Activated CD4-positive, alpha-beta T cell treated with anti-CD3 and anti-CD28 coated beads for 24 hours (primary cell): Measurements from ENCODE around the gene SEMA5B.

Experiments used
- DNase-seq, 2 donors: peaks; one replicate each; pipeline ENCODE4 v3.0.0-alpha.2; 2020; ENCODE audit warnings: low read depth in 2 of 2

The SEMA5B gene

GRCh38 chr3:122926322-122926721 lies 101.2 kb downstream of the SEMA5B start:
- no peak for DNase-seq

GRCh38 chr3:122925756-122926155 lies 101.8 kb downstream of the SEMA5B start:
- no peak for DNase-seq

- no peak for DNase-seq
Measured at GRCh38 chr3:122924056-122924455, 103.5 kb downstream of the SEMA5B start.

GRCh38 chr3:122923611-122924010 lies 104.0 kb downstream of the SEMA5B start:
- DNase-seq = no peak

GRCh38 chr3:122921791-122922651 lies 105.5 kb downstream of the SEMA5B start:
- DNase-seq = peak in 1 of 2 donors; percentile 23

- no peak for DNase-seq
Measured at GRCh38 chr3:122920986-122921385, 106.6 kb downstream of the SEMA5B start.

- no peak for DNase-seq
Measured at GRCh38 chr3:122919291-122919610, 108.3 kb downstream of the SEMA5B start.

- DNase-seq = no peak
Measured at GRCh38 chr3:122918576-122919290, 108.8 kb downstream of the SEMA5B start.

GRCh38 chr3:122917412-122917811 lies 110.2 kb downstream of the SEMA5B start:
- DNase-seq = no peak

GRCh38 chr3:122916580-122916979 lies 111.0 kb downstream of the SEMA5B start:
- DNase-seq = no peak

GRCh38 chr3:122916084-122916483 lies 111.5 kb downstream of the SEMA5B start:
- DNase-seq = no peak

GRCh38 chr3:122915300-122916055 lies 112.1 kb downstream of the SEMA5B start:
- no peak for DNase-seq

GRCh38 chr3:122913539-122914100 lies 113.9 kb downstream of the SEMA5B start:
- DNase-seq = no peak

GRCh38 chr3:122912772-122913538 lies 114.6 kb downstream of the SEMA5B start:
- DNase-seq = no peak

GRCh38 chr3:122911901-122912300 lies 115.7 kb downstream of the SEMA5B start:
- DNase-seq = no peak

GRCh38 chr3:122908251-122908650 lies 119.3 kb downstream of the SEMA5B start:
- DNase-seq = no peak

GRCh38 chr3:122907471-122907870 lies 120.1 kb downstream of the SEMA5B start:
- no peak for DNase-seq

- DNase-seq = no peak
Measured at GRCh38 chr3:122903171-122903570, 124.4 kb downstream of the SEMA5B start.

- no peak for DNase-seq
Measured at GRCh38 chr3:122902326-122902725, 125.2 kb downstream of the SEMA5B start.

GRCh38 chr3:122898298-122898697 lies 129.3 kb downstream of the SEMA5B start:
- DNase-seq = no peak
